HCT116 (cell line): Measurements from ENCODE around the gene PBX1.

Source experiments
- ATF3 ChIP-seq: IDR thresholded peaks from 2 replicates; pipeline ENCODE4 v1.6.1; 2012
- CEBPB ChIP-seq: IDR thresholded peaks from 2 replicates; pipeline ENCODE4 v1.6.1; 2012; ENCODE audit warnings: low read depth
- CTCF ChIP-seq, 3 experiments: fragments of 200-600 bp in 1 of 3; sonication (generic) in 1 of 3; IDR thresholded peaks in 2 of 3; conservative IDR thresholded peaks in 1 of 3; 2 replicates each; pipeline ENCODE4 v1.5.1; 2012 to 2017; ENCODE audit warnings: low read depth in 2 of 3, low read length in 2 of 3, antibody characterized with exemption in 1 of 3, borderline replicate concordance in 1 of 3, control low read depth in 1 of 3, mild to moderate bottlenecking in 1 of 3, mixed read lengths in 1 of 3, mixed run types in 1 of 3, moderate library complexity in 1 of 3; ENCODE audit not compliant: insufficient read depth in 1 of 3
- EZH2 ChIP-seq: fragments of 200-600 bp; sonication (generic); IDR thresholded peaks from 2 replicates; pipeline ENCODE4 v1.6.1; 2017; ENCODE audit warnings: antibody characterized with exemption, mixed run types
- EZH2phosphoT487 ChIP-seq: fragments of 200-600 bp; IDR thresholded peaks from 2 replicates; pipeline ENCODE4 v1.6.1; 2018; ENCODE audit warnings: antibody characterized with exemption, borderline replicate concordance
- JUND ChIP-seq: IDR thresholded peaks from 2 replicates; pipeline ENCODE4 v1.6.1; 2012
- POLR2A ChIP-seq: IDR thresholded peaks from 2 replicates; pipeline ENCODE4 v1.7.0; 2011; ENCODE audit warnings: borderline replicate concordance; ENCODE audit not compliant: insufficient read depth, insufficient read length; ENCODE audit errors: extremely low read depth
- POLR2AphosphoS5 ChIP-seq: IDR thresholded peaks from 2 replicates; pipeline ENCODE4 v1.6.1; 2011; ENCODE audit warnings: mild to moderate bottlenecking, low read depth, low read length, moderate library complexity
- SIN3A ChIP-seq: IDR thresholded peaks from 2 replicates; pipeline ENCODE4 v1.6.1; 2012; ENCODE audit warnings: low read depth
- SP1 ChIP-seq: IDR thresholded peaks from 2 replicates; pipeline ENCODE4 v1.6.1; 2012; ENCODE audit warnings: low read depth
- ZBTB33 ChIP-seq: IDR thresholded peaks from 2 replicates; pipeline ENCODE4 v1.6.1; 2011; ENCODE audit warnings: mild to moderate bottlenecking, low read length, moderate library complexity; ENCODE audit not compliant: insufficient replicate concordance; ENCODE audit errors: extremely low read depth

- TF ChIP-seq ATF3 (no peak), SIN3A (no peak), CTCF (IDR thresholded peaks at IDR 0.05 in 2 of 3, conservative IDR thresholded peaks at IDR 0.05 in 1 of 3; ENCODE audit: borderline replicate concordance in 1 of 3, insufficient read depth in 1 of 3, low read depth in 2 of 3, low read length in 2 of 3) (no peak), EZH2 (no peak), POLR2AphosphoS5 (no peak), SP1 (no peak), POLR2A (no peak), CEBPB (no peak), EZH2phosphoT487 (no peak), ZBTB33 (no peak), JUND (no peak)
Observed at GRCh38 chr1:164598719-164599118, 39.7 kb downstream of the PBX1 start.
